GM19468 (cell line): ENCODE results near the gene DENND2A.
"Not testable (repeated sequence)": the region's sequence is repeated elsewhere in the genome, so short reads cannot be mapped to it uniquely, and the experiment has no call there.

ENCODE experiments used
- ATAC-seq: cut with Tn5 transposase; IDR thresholded peaks from one replicate; pipeline ENCODE4 v1.9.1; 2021; ENCODE audit warnings: mild to moderate bottlenecking, moderate library complexity, moderate number of reproducible peaks; ENCODE audit not compliant: unreplicated experiment; ENCODE audit errors: extremely low read depth

The DENND2A gene

DNA sequence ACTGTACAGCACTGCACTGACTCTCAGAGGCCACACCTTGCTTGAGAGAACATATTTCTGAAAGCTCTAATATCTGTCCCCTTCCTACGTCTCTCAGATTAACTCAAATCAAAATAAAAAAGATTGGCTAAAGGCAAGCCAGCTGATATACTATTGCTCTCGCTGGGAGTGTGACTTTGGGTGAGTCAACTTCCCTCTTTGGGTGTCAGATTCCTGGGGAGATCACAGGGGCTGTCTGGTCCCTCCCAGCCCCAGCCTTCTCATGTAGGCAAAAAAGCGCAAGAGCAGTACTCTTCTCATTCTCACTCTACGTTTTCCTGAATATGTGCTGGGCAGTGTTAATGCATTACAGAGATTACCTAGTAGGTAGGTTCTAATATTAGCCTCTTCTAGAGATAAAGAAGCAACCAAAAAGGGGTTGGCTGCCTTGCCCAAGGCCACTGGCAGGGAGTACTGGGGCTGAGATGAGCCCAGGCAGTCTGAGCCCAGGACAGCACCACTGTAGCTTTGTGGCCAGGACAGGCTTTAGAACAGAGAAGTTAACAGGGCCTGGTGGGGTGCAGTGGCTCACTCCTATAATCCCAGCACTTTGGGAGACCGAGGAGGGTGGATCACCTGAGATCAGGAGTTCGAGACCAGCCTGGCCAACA, 9.1 kb upstream of the DENND2A start:
- no peak for ATAC-seq

DNA sequence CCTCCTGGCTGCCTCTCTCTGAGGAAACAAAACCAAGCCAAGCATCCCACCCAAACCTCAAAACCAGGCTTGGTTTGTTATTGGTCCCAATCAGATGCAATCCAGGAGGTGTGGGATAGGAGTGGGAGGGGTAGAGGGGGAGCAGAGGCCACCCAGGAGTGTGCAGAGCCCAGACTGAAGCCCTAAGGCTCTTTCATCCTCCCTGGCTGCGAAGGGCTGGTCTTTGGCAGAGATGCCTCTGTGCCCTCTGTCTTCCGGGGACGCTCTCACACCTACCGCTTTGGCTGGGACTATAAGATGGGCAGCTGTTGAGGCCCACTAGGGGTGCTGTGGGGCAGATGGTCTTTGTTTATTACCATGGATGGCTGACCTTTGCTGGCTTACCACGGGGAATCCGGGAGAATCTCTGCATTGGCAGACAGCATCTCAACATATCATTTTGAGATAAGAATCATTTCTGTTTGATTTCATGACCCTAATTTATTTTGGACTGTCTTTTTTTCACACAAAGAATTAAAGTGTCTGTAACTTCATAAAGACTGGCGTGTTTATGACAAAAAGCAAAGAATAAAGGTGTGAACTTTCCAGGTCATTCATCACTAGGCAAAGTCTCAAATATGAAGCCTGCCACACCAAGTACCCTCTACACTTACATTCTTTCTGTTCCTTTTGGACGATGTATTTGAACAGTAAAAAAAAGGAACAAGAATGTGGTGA, 6.5 kb upstream of the DENND2A start:
- ATAC-seq: no peak

DNA sequence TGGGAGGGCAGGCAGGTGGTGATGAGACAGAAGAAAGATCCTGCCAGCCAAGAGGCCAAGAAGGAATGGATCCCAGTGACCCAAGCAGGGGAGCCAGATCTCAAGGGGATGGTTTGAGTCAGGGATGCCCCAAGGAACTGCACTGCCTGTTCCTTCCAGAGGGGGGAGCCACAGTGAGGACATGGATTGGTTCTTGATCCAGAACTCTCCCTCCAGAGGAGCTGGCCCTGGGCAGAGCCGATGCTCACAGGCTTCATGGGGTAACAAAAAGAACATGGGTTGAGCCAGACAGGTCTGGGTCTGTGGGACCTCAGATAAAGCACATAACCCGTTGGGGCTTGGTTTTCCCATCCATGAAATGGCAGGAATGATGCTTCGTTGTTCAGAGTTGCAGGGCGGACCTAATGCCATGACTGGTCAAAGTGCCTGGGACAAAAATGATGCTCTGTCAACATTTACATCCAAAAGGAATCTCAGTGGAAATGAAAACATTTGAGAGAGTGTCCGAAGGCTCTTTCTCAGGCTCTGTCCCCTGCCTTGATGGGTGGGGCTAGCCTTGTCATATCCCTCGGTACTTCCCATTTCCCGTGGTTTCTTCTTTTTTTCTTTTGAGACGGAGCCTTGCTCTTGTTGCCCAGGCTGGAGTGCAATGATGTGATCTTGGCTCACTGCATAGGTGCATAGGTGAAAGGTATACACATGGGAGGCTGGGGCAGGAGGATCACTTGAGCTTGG, 4.7 kb upstream of the DENND2A start:
- no peak for ATAC-seq

DNA sequence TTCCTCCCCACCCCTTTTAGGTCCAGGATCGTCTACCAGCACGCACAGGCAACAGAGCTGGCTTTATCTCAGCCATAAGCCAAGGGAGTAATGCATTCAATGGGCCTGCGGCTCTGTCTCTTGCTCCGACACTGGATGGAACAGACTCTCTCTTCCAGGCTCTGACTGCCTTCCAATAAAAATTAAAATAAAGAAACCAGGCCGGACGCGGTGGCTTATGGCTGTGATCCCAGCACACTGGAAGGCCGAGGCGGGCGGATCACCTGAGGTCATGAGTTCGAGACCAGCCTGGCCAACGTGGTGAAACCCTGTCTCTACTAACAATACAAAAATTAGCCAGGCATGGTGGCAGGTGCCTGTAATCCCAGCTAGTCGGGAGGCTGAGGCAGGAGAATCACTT, 4.1 kb upstream of the DENND2A start:
- not testable (repeated sequence) for ATAC-seq

DNA sequence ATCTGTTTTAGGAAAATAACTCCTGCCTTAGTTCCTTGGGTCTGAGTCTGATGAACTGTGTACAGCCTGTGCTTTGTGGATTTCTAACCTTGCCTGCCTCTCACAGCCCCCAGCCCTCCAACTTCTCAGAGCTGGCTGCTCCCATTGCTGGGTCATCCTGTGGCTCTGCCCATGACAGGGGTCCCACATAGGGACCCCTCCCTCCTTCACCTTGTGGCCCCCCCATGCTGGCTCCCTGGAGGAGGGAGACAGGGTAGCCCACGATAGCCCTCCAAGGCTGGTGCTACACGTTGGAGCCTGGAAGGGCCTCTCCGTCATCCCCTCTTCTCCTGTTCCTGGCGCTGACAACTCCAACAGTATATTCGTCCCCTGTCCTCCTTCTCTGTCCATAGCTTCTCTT, 2.8 kb upstream of the DENND2A start:
- ATAC-seq: no peak

DNA sequence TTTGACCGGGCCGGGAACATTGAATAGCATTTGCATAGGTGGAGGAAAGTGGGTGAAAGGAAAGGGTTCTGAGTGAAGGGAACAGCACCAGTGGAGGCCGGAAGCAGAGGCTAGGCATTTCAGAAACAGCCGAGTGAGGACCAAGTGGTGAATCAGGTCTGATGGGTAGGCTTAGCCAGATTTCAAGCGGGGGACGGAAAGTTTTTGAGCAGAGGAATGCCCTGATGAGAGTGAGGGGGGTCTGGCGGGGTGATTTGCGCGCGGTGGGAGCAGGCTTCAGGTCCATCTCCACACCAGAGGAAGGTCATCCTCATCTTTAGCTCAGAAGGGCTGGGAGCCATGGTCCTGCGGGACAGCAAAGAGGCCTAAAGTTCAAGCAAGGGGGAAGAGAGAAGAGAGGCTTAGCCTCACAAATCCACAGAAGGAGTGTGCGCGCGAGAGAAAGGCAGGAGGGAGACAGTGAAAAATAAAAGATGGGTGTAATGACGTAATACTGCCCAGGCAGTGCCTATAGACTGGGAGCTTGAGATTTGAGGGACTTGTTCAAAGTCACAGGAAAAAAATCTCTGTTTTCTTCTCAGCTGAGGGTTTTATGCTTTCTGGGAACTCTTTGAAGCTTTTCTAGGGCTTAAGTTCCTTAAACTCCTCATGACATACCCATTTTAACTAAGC, 1.0 kb upstream of the DENND2A start:
- ATAC-seq: no peak

DNA sequence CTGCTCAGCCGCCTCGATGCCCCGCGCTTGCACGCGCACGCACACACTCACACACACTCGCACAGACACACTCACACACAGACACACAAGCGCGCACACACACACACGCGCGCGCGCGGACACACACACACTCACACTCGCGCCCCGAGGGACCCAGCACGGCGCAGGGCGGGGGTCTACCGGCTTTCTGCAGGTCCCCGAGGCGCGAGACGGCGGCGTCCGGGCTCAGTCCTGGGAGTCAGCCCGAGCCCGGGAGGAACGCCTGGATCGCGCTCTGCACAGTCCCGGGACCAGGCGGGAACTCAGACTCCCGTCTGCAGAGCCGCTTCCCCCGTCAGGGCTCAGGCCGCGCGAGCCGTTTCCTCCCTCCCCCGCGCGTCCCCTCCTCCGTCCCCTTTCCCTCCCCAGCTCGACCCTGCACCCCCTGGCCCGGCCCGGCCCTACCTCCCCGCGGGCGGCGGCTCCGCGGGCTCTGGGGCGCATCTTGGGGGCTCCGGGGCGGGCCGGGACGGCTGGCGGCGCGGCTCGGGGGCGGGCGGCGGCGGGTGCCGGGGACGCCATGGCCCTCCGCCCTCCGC, 464 bp downstream of the DENND2A start:
- ATAC-seq: no peak

DNA sequence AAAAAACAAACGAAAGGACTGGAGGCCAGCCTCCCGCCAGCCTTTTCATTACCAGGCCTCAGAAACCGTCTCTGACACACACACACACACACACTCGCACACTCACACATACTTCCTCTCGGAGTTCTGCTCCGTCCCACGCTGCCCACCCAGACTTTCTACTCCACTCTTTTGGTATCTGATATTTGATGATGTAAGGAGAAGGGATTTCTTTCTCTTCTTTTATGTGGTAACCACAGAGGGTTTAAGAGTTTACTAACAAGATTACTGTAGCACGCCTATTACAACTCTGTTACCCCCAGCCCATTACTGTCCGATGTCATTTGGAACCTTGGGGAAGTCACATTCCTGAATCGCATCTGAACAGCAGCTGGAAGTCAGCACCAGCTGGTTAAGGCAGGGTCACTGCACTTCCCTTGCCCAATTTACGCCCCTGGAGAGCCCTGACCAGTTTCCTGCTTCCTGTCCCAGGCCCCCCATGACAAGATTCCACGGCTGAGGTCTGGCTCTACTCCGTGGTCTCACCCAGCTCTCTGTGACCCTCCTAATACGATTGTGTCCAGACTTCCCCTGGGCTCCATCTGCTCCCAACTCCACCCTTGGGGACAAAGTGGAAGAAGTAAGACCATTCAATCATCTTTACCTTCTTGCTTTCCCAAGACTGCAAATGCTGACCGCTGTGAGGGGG, 1.1 kb downstream of the DENND2A start:
- no peak for ATAC-seq

DNA sequence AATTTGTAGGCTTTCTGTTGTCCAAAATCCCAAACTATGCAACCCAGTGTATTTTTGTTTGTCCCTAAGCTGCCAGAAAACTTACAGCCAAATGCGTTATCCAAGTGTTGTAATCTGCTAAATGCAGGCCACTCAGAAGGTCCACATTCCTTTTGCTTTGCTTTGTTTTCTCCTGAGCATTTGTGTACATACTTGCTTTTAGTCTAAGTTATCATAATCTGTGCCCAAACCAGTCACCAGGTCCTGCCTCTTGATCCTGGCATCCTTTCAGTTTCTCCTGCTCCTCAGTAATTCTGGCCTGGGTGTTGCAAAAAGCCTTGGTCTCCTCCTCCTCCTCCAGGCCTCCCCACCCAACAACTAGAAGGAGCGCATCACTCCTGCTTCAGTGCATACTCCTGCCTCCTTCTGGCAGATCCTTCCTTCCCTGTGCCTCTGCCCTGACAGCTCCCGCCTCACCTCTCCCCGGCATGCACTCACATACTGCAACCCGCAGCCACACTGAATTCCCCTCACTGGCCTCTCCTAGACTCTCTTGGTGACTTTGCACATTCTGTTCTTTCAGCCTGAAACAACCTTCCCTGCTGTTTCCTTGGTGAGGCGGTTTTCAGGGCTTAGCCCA, 2.3 kb downstream of the DENND2A start:
- ATAC-seq: no peak

DNA sequence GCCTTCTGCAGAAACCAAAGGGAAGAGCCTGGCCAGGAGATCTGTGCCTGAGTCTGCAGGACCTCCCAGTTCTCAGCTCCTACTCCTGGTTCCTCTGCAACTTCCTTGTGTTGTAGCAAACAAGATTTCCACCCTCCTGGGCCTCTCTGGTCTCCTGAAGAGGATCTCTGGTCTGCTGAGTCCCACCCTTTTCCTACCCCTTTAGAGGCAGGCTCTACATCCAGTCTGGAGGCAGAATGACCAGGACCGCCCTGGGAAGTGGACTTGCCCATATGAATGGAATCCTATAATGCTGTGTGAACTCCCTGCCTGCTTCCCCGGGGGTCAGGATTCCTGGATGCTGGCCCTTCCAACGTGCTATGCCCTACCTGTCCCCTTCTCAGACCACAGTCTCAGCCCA, 3.2 kb downstream of the DENND2A start:
- ATAC-seq: no peak

DNA sequence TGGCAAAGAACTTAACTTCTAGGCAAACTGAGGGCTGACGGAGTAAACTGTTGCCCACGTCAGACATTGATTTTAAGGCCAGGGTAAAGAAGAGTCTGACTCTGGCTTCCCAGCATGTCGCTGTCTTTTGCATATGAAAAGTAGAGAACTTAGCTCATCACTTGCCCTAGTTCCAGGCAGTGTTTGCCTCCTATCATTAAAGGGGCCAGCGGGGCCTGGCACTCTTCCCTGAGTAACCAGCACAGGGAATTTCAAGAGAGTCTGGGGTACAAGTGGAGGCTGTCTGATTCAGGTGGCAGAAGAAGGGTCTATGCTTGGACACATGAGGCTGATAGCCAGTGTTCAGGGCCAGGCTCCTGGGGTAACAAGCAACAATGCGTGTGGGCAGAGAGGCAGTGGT, 4.8 kb downstream of the DENND2A start:
- ATAC-seq: no peak

DNA sequence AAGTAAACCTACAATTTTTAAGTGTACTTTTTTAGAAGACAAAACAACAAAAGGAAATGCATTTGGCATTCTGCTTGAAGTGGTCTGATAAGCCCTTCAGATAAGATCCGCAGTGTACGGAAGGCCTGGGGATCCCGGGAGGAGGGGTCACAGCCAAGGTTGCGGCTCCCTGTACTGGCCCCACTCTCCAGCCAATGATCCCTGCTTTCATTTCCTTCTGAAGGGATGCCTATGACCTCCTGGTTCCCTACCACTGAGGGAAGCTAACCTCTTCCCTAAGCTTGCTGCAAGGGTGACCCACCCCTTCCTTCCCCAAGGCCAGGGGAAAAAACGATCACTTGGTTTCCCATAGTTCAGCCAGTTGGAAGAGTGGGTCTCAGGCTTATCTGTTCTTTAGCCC, 5.3 kb downstream of the DENND2A start:
- ATAC-seq: no peak

DNA sequence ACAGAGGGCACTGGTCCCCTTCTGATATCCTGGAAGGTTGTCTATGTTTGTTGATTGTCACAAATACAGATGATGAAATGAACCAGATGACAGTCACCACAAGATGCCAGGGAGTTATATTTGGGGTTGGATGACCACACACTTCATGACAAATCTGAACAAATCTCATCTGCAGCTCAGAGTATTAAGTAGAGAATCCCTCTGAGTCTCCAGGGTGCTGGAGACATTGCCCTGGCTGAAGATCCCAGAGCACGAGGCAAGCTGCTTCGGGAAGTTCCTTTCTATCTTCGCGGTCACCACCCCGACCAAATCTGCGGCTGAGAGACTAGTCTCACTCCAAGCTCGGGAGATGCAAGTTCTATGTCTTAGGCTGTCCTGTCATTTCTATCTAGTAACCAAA, 9.0 kb downstream of the DENND2A start:
- no peak for ATAC-seq

DNA sequence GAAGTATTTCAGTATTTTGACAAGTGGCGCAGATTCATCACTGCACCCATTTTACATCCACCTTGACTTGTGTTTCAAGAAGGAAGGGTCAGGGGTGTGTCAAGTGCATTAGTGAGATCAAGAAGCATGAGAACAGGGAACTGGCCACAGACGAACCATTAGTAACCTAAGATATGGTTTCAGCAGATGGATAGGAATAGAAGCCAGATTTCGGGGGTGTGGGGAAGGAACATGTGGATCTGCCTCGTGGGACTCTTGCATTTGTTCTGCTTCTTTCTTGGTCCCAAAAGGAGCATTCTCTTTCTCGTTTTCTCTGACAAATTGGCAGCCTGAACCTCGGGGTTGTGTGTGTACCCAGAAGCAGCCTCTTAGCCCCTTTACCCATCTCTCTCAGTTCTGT, 9.6 kb downstream of the DENND2A start:
- no peak for ATAC-seq

DNA sequence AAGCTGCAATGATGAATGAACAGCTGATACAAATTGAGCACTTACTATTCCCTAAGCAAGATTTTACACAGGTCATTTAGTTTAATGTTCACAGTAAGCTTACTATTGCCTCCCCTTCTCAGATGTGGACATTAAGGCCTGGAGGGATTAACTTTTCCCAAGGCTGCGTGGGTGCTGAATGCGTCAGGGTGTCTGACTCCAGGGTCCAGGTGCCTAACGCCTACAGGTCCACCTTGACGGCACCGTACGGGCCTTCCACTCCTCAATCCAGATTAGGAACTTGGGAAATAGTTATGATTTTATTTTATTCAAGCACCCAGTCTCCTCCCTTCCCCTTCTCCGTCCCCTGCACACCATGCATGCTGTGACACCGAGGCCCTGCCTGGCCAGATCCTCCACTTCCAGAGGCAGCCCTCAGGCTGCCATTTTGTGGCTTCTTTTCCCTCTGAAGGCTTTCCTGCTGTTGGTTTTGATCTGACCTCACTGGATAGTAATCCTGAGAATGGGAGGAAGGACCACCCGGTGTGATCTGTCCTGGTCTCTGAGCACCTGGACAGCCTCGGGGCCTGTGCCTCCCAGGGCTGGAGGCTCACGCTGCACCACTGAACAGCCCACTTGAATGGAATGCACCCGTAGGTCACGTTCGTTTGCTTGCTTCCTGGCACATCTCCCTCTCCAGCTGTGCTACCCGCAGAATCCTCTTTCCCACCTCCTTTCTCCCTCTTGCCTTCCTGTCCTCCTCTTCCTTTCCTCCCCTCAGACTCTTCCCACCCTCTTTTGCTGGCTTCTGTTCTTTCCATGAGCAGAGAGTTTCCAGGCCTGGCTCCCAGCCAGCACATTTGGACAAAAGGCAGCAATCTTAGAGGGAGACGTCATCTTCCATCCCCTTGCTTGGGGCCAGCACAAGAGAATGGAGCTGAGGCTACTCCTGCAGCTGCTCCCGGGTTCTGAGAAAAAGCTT, 14.4 kb downstream of the DENND2A start:
- no peak for ATAC-seq

DNA sequence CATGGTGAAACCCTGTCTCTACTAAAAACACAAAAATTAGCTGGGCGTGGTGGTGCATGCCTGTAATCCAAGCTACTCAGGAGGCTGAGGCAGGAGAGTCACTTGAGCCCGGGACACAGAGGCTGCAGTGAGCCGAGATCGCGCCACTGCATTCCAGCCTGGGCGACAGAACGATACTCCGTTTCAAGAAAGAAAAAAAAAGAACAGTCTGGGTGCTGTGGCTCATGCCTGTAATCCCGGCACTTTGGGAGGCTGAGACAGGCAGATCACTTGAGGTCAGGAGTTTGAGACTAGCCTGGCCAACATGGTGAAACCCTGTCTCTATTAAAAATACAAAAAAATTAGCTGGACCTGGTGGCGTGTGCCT, 15.4 kb downstream of the DENND2A start:
- not testable (repeated sequence) for ATAC-seq

DNA sequence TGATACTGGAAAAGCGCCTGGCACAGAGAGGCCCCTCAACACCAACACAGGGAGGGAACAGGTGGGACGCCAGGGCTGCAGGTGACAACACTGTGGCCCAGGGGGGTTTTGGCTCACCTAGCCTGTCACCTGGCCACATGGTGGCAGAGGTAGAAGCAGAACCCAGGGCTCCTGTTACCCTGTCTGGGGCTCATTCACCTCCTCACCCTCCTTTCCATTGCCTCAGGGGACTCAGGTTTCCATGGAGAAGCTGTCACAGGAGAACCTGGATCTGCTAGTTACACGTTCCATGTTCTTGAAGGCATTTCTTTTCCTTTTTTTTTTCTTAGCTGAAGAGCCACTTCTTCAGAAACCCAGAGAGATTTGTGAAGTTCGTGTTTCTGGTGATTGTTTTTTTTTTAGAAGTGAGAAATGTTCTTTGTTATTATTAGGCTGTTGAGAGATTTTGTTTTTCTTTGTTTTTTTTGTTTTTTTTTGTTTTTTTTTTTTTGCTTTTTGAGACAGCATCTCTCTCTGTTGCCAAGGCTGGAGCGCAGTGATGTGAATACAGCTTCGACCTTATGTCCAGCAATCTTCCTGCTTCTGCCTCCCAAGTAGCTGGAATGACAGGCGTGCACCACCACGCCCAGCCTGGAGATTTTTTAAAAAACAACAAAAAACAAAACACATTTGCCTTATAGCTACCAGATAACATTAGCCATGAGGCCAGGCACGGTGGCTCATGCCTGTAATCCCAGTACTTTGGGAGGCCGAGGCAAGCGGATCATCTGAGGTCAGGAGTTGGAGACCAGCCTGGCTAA, 16.0 kb downstream of the DENND2A start:
- no peak for ATAC-seq

DNA sequence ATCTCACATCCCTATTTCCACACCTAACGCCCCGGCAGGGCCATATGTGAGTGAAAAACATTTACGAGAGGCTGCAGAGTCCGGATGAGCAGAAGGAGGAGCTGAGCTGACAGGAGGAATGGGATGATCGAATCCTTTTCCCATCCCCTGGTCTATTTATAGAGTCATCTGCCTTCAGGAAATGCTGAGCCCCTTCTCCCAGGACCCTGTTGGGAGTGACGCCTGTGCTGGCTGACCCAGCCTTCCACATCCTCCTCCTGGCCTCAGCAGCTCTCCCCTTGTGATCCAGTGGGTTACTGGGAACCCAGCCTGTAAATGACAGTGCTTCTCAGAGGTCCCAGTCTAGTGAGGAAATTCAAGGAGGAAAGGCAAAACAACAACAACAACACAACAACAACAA, 16.6 kb downstream of the DENND2A start:
- ATAC-seq: no peak
